Neural cell (in vitro differentiated cells): ENCODE results near the gene JMJD8. TPM values are rescaled to one million over a fixed set of nuclear protein-coding genes. Genes with fewer than 3 reads are reported as not detected.

Source experiments
- H2AFZ ChIP-seq: fragments of 200-600, 300-800 bp; sonication (generic), shearing (Covaris generic); 2 replicates; pipeline ENCODE4 v1.6.0; 2014; ENCODE audit warnings: low read depth, mild to moderate bottlenecking, antibody characterized with exemption, low read length, moderate library complexity
- H3F3A ChIP-seq: fragments of 200-600 bp; shearing (Covaris generic); 2 replicates; pipeline ENCODE4 v1.6.1; 2016; ENCODE audit warnings: mild to moderate bottlenecking, moderate library complexity, mixed read lengths, antibody characterized with exemption, low read length; ENCODE audit not compliant: insufficient read depth, poor library complexity, severe bottlenecking
- H3K27ac ChIP-seq: fragments of 200-600, 300-800 bp; sonication (generic), shearing (Covaris generic); 2 replicates; pipeline ENCODE4 v1.5.1; 2014; ENCODE audit warnings: mild to moderate bottlenecking, low read length, moderate library complexity
- H3K27me3 ChIP-seq: fragments of 300-800, 200-600 bp; sonication (generic), shearing (Covaris generic); 2 replicates; pipeline ENCODE4 v1.6.0; 2014; ENCODE audit warnings: mild to moderate bottlenecking, low read depth, low read length, moderate library complexity; ENCODE audit not compliant: insufficient read depth
- H3K36me3 ChIP-seq: fragments of 300-800, 200-600 bp; sonication (generic), shearing (Covaris generic); 2 replicates; pipeline ENCODE4 v1.5.1; 2014; ENCODE audit warnings: mild to moderate bottlenecking, antibody characterized with exemption, low read length, moderate library complexity; ENCODE audit not compliant: insufficient read depth
- H3K4me2 ChIP-seq: fragments of 300-800, 200-600 bp; sonication (generic), shearing (Covaris generic); 2 replicates; pipeline ENCODE4 v1.6.0; 2014; ENCODE audit warnings: mild to moderate bottlenecking, low read length
- H3K4me3 ChIP-seq: fragments of 300-800, 200-600 bp; sonication (generic), shearing (Covaris generic); 2 replicates; pipeline ENCODE4 v1.5.1; 2014; ENCODE audit warnings: mild to moderate bottlenecking, low read length, moderate library complexity
- H3K79me2 ChIP-seq: fragments of 200-600 bp; shearing (Covaris generic); replicated peaks from 2 replicates; pipeline ENCODE4 v1.6.0; 2014; ENCODE audit warnings: mild to moderate bottlenecking, low read length, moderate library complexity; ENCODE audit not compliant: insufficient read depth
- H3K9ac ChIP-seq: fragments of 300-800, 200-600 bp; sonication (generic), shearing (Covaris generic); 2 replicates; pipeline ENCODE4 v1.6.1; 2016; ENCODE audit warnings: mild to moderate bottlenecking, low read length, mixed read lengths
- H3K9me2 ChIP-seq: fragments of 200-600 bp; shearing (Covaris generic); 2 replicates; pipeline ENCODE4 v1.6.1; 2016; ENCODE audit warnings: mild to moderate bottlenecking, low read length, mixed read lengths; ENCODE audit not compliant: insufficient read depth
- H3K9me3 ChIP-seq: fragments of 200-600, 300-800 bp; sonication (generic), shearing (Covaris generic); 2 replicates; pipeline ENCODE4 v1.6.1; 2016; ENCODE audit warnings: mild to moderate bottlenecking, mixed run types, low read length, moderate library complexity, mixed read lengths
- H4K20me1 ChIP-seq: fragments of 200-600 bp; shearing (Covaris generic); 2 replicates; pipeline ENCODE4 v1.6.1; 2016; ENCODE audit warnings: mild to moderate bottlenecking, mixed run types; ENCODE audit not compliant: insufficient read depth
- EP300 ChIP-seq: fragments of 450-650 bp; conservative IDR thresholded peaks from 2 replicates; pipeline ENCODE4 v1.6.1; 2014; ENCODE audit warnings: antibody characterized with exemption, mild to moderate bottlenecking, moderate library complexity; ENCODE audit not compliant: poor library complexity, severe bottlenecking
- EZH2 ChIP-seq: fragments of 200-600, 300-800 bp; shearing (Covaris generic), sonication (generic); IDR thresholded peaks from 2 replicates; pipeline ENCODE4 v1.6.1; 2014; ENCODE audit warnings: antibody characterized with exemption, low read length, borderline replicate concordance, mild to moderate bottlenecking; ENCODE audit not compliant: insufficient read depth, poor library complexity, severe bottlenecking
- MXI1 ChIP-seq: fragments of 450-650 bp; conservative IDR thresholded peaks from 2 replicates; pipeline ENCODE4 v1.6.1; 2014; ENCODE audit warnings: antibody characterized with exemption, mild to moderate bottlenecking; ENCODE audit not compliant: poor library complexity, severe bottlenecking
- POLR2AphosphoS5 ChIP-seq: IDR thresholded peaks from 2 replicates; pipeline ENCODE4 v1.6.1; 2012
- RAD21 ChIP-seq: fragments of 450-650 bp; conservative IDR thresholded peaks from 2 replicates; pipeline ENCODE4 v1.6.1; 2014; ENCODE audit warnings: antibody characterized with exemption, mild to moderate bottlenecking, moderate library complexity
- SMC3 ChIP-seq: fragments of 450-650 bp; conservative IDR thresholded peaks from 2 replicates; pipeline ENCODE4 v1.6.1; 2014; ENCODE audit warnings: antibody characterized with exemption, mild to moderate bottlenecking, moderate library complexity; ENCODE audit not compliant: poor library complexity
- TAF1 ChIP-seq: IDR thresholded peaks from 2 replicates; pipeline ENCODE4 v1.6.1; 2012; ENCODE audit warnings: low read depth
- polyA plus RNA-seq: library from polyadenylated mRNA; depleted of rRNA; stranded (reverse); fragments of >200 nt; gene quantifications from 2 replicates; pipeline ENCODE4 v1.2.3, GENCODE V29; 2014
- TF ChIP-seq, protein P1 (sequence below): fragments of 450-650 bp; IDR thresholded peaks from 2 replicates; pipeline ENCODE4 v1.5.1; 2014; ENCODE audit warnings: antibody characterized with exemption, mild to moderate bottlenecking, moderate library complexity; ENCODE audit not compliant: poor library complexity, severe bottlenecking
- TF ChIP-seq, protein P2 (sequence below): IDR thresholded peaks from 2 replicates; pipeline ENCODE4 v1.6.1; 2012; ENCODE audit warnings: borderline replicate concordance

Gene JMJD8
- polyA plus RNA-seq, 1 donor from 2014 or later = 44.7 TPM

DNA sequence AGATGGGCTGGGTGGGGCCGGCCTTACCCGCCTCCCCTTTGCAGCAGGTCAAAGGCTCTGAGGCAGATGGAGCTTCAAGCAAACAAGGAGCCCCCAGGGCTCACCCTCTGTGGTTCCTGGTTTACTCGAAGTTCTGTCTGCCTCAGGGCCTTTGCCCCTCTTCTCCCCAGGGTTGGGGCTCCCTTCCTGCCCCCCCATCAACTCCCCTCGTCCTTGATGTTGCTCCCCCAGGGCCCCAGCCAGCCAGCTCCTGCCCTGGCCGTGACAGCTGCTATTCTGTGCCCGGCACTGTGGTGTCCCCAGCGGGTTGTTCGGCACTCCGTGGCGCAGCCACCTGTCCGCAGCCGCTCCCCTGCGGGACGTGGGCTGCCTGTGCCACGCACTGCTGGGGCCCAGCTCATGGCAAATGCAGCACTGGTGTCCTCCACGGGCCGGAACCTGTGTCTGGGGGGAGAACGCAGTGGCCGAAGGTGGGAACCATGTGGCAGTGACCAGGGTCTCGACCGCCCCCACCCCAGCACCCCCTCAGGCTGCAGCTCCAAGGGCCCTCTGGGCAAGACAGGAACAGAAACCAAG is 26.5 kb upstream of the JMJD8 start:
- TF ChIP-seq, protein P1, sequence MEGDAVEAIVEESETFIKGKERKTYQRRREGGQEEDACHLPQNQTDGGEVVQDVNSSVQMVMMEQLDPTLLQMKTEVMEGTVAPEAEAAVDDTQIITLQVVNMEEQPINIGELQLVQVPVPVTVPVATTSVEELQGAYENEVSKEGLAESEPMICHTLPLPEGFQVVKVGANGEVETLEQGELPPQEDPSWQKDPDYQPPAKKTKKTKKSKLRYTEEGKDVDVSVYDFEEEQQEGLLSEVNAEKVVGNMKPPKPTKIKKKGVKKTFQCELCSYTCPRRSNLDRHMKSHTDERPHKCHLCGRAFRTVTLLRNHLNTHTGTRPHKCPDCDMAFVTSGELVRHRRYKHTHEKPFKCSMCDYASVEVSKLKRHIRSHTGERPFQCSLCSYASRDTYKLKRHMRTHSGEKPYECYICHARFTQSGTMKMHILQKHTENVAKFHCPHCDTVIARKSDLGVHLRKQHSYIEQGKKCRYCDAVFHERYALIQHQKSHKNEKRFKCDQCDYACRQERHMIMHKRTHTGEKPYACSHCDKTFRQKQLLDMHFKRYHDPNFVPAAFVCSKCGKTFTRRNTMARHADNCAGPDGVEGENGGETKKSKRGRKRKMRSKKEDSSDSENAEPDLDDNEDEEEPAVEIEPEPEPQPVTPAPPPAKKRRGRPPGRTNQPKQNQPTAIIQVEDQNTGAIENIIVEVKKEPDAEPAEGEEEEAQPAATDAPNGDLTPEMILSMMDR = no peak
- no peak for TF ChIP-seq SMC3
- Histone ChIP-seq H3K9me3 (no peaks in the 10 kb centered on the region), H3K4me2 (peak overlapping the region; percentile 75), H3K9ac (peak overlapping the region; percentile 94), H3K9me2 (no peaks in the 10 kb centered on the region), H3K79me2 (peaks cover 11% of the 10 kb centered on the region), H3K36me3 (no peaks in the 10 kb centered on the region), H3K27ac (peak overlapping the region; percentile 99), H3K4me3 (peak overlapping the region; percentile 70), H4K20me1 (no peaks in the 10 kb centered on the region), H3K27me3 (no peaks in the 10 kb centered on the region), H3F3A (peaks cover 5% of the 10 kb centered on the region), H2AFZ (no peak overlapping the region)

DNA sequence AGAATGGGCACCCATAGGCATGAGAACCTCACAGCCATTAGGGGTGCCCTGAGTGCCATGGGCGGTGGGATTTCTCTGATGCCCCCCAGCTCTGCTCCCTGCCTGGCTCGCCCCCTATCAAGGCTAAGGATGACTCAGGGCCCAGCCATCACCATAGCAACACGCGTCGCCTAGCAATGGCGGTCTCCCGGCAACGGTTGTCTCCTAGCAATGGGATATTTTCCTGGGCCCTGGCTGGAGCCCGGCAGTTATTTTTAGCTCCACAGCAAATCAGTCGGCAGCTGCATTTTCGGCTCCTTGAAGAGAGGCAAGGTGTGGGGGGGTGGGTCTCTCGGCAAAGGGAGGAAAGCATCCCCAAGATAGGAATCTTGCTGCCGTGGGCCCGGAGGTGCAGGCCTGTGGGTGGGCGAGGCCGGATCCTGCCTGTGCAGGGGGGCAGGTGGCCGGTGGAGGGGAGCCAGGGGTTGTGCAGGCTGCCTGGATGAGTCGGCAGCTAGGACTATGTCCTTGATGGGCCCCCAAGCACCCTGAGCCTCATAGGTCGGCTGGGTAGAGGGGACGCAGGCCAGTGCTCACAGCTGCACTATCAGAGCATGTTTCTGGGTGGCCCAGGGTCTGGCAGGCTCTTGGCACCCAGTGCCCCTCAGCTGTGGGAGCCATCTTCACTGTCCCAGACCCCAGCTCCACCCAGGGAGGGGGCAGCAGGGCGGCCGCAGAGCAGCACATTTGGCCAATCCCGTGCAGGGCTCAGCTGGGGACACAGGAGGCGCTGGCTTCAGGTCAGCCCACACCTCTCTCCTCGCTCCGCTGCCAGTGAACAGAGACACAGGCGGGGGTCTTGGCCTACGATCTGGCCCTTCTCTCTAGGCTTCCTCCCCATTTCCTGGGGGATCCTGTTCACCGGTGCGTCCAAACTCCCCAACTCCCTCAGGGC is 25.7 kb upstream of the JMJD8 start:
- Histone ChIP-seq H3F3A (peaks cover 5% of the 10 kb centered on the region), H3K36me3 (no peaks in the 10 kb centered on the region), H3K79me2 (peaks cover 14% of the 10 kb centered on the region), H3K27ac (peak overlapping the region; percentile 99), H3K9me3 (no peaks in the 10 kb centered on the region), H4K20me1 (no peaks in the 10 kb centered on the region), H2AFZ (no peak overlapping the region), H3K27me3 (no peaks in the 10 kb centered on the region), H3K9ac (peak overlapping the region; percentile 94), H3K4me3 (peak overlapping the region; percentile 70), H3K9me2 (no peaks in the 10 kb centered on the region), H3K4me2 (peak overlapping the region; percentile 75)
- peak; percentile 66 for TF ChIP-seq TAF1
- TF ChIP-seq, protein P2, sequence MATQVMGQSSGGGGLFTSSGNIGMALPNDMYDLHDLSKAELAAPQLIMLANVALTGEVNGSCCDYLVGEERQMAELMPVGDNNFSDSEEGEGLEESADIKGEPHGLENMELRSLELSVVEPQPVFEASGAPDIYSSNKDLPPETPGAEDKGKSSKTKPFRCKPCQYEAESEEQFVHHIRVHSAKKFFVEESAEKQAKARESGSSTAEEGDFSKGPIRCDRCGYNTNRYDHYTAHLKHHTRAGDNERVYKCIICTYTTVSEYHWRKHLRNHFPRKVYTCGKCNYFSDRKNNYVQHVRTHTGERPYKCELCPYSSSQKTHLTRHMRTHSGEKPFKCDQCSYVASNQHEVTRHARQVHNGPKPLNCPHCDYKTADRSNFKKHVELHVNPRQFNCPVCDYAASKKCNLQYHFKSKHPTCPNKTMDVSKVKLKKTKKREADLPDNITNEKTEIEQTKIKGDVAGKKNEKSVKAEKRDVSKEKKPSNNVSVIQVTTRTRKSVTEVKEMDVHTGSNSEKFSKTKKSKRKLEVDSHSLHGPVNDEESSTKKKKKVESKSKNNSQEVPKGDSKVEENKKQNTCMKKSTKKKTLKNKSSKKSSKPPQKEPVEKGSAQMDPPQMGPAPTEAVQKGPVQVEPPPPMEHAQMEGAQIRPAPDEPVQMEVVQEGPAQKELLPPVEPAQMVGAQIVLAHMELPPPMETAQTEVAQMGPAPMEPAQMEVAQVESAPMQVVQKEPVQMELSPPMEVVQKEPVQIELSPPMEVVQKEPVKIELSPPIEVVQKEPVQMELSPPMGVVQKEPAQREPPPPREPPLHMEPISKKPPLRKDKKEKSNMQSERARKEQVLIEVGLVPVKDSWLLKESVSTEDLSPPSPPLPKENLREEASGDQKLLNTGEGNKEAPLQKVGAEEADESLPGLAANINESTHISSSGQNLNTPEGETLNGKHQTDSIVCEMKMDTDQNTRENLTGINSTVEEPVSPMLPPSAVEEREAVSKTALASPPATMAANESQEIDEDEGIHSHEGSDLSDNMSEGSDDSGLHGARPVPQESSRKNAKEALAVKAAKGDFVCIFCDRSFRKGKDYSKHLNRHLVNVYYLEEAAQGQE = peak; percentile 96
- TF ChIP-seq, protein P1 = peak; percentile 17
- TF ChIP-seq RAD21 = peak; percentile 35
- TF ChIP-seq POLR2AphosphoS5 = peak; percentile 81
- peak; percentile 91 for TF ChIP-seq EP300
- TF ChIP-seq EZH2 = no peak
- TF ChIP-seq MXI1 = peak; percentile 99
- peak; percentile 49 for TF ChIP-seq SMC3
